Stimulated activated naive CD8-positive, alpha-beta T cell treated with anti-CD3 and anti-CD28 coated beads, Interleukin-15, amount 100 ng/mL, for 72 hours (primary cell): ENCODE data around the gene LRRC63.
"Not testable (repeated sequence)": the region's sequence is repeated elsewhere in the genome, so short reads cannot be mapped to it uniquely, and the experiment has no call there.

Experiments used
- ATAC-seq: fragments of 150-1000 bp; cut with Tn5 transposase; 2 replicates; pipeline ENCODE4 v1.10.0; 2021; ENCODE audit warnings: mild to moderate bottlenecking, moderate library complexity
- DNase-seq, 2 donors: peaks; one replicate each; pipeline ENCODE4 v3.0.0; 2021 to 2022
- H3K27ac Mint-ChIP-seq, 2 donors: one replicate each; pipeline ENCODE4 v1.8.0; 2022; ENCODE audit warnings: mild to moderate bottlenecking in 2 of 2, mixed read lengths in 2 of 2, moderate library complexity in 2 of 2
- H3K27me3 Mint-ChIP-seq: one replicate; pipeline ENCODE4 v1.8.0; 2022; ENCODE audit warnings: mixed read lengths
- H3K4me1 Mint-ChIP-seq: one replicate; pipeline ENCODE4 v1.8.0; 2022; ENCODE audit warnings: mild to moderate bottlenecking, mixed read lengths
- H3K4me3 Mint-ChIP-seq, 2 donors: one replicate each; pipeline ENCODE4 v1.8.0; 2022; ENCODE audit warnings: mild to moderate bottlenecking in 2 of 2, mixed read lengths in 2 of 2, moderate library complexity in 1 of 2
- H3K9me3 Mint-ChIP-seq, 2 donors: one replicate each; pipeline ENCODE4 v1.8.0; 2022; ENCODE audit warnings: mixed read lengths in 2 of 2

The LRRC63 gene

DNA sequence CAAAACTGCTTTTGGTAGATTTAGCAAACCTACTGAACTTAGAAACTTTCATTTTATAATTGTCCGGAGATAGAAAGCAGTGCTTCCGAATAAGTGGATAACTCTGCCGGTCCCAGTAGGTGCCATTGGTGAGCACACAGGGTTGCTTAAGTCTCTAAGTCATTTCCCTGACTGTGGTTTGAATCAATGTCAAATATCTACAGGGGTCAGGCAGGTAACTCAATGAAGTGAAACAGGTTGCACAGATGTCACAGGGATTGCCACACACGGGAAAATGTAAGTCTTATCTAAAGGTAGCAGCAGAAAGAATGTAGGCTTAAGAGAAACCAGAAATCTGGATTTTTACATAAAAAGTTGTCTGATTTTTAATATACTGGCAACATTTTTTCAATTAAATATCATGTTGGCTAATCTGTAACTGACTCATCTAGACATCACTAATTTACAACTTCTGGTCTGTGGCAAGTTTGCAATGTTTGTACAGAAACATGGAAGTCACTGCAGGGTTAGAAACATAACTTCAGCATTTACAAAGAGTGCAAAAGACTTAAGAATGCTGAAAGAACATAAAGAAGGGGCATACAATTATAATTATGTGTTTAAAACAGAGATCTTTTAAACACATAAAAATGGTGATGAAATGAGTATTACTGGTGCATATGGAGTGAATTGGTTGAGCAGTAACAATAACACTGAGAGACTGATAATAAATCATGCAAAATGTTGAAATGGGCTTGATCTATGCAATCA lies 14.3 kb upstream of the LRRC63 start:
- Mint-ChIP-seq H3K27ac (no peak overlapping the region), H3K27me3 (no peaks in the 10 kb centered on the region), H3K4me3 (no peak overlapping the region), H3K4me1 (peaks cover 28% of the 10 kb centered on the region), H3K9me3 (no peaks in the 10 kb centered on the region)
- ATAC-seq, result no peak
- no peak for DNase-seq

DNA sequence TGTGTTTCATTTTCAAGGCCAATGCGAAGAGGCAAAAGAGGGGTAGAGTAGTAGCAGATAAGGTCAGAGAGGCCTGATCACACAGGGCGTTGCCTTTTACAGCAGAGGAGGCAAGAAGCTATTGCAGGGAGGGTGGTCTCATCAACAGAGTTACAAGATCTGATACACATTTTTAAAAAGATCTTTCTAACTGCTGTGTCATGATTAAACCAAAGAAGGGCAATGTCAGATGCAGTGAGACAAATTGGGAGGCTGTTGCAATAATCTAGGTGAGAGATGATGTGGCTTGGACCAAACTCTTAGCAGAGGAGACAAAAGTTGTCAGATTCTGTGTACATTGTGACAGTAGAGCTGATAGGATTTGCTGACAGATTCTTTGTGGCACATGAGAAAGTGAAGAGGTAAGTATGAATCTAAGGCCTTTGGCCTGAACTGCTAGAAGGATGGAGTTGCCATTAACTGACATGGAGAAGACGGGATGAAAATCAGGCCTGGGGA lies 13.0 kb upstream of the LRRC63 start:
- ATAC-seq (no peak), DNase-seq (no peak)
- Mint-ChIP-seq H3K27me3 (no peaks in the 10 kb centered on the region), H3K27ac (no peak overlapping the region), H3K9me3 (no peaks in the 10 kb centered on the region), H3K4me1 (peaks cover 39% of the 10 kb centered on the region), H3K4me3 (no peak overlapping the region)

DNA sequence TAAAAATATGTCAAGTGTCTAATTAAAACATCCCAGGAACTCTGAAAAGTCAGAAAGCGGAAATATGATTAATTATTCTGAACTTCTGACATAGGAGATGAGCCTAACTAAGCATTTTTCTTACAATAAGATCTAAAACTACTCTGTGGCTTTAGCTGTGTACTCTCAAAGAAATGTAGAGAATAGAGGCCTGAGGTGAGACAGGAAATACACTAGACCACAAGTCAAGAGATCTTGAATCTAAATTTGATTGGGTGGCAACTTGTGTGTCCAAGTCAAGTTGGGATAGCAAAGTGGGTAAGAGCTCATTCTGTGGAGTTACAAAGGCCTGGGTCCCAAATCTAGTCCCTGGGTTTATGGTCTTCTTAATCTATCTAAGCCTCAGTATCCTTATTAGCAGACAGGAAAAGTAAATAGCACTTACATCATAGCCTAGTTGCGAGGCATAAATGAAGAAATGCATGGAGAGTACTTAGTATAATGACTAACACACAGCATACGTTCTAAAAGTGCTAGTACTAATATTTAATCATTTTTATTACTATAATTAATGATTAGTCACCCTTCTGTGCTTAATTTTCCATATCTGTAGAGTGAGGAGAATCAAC lies 9.4 kb upstream of the LRRC63 start:
- Mint-ChIP-seq H3K9me3 (no peaks in the 10 kb centered on the region), H3K4me3 (peak overlapping the region in 1 of 2 donors; percentile 5), H3K4me1 (peaks cover 54% of the 10 kb centered on the region), H3K27ac (no peak overlapping the region), H3K27me3 (no peaks in the 10 kb centered on the region)
- no peak for DNase-seq
- ATAC-seq, result peak; percentile 88

DNA sequence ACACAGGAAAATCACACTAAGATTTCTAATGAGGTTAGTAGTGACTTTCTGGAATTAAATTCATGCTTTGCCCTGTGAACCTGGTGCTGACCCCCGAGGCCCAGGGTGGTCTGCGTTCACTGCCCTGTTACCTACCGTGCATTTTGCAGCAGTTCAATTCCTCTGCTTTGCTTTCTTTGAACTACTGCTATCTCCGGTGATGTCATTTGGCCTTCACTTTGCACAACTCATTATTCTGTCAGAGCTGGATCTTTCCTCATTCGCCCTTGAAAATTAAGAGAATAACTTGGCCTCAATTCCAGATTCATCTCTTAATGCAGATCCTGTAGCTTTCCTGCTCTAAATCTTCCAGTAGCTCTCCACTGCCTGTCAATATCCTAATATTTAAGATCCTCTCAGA lies 8.8 kb upstream of the LRRC63 start:
- H3K9me3 Mint-ChIP-seq, result no peaks in the 10 kb centered on the region
- H3K4me3 Mint-ChIP-seq, result no peak overlapping the region
- H3K4me1 Mint-ChIP-seq, result peaks cover 54% of the 10 kb centered on the region
- no peaks in the 10 kb centered on the region for H3K27me3 Mint-ChIP-seq
- ATAC-seq, result no peak
- no peak overlapping the region for H3K27ac Mint-ChIP-seq
- no peak for DNase-seq

DNA sequence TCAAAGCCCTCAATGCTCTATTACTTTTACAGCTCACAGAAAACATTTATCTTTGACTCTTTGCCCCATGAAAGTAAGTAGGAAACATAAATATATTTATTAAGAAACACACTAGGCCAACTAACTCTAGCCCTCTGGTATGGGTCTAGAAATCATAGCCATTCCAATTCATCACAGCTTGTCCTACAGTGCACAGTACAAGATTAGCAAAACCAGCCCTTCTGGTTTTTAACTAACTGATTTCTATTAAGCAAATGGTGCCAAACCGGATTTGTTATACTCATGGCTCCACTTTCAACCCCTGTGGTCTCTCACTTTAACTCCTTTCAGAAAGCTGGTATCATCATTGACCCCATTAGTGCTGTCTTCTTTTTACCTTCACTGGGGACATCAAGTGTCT lies 5.6 kb upstream of the LRRC63 start:
- no peak overlapping the region for H3K4me3 Mint-ChIP-seq
- peaks cover 47% of the 10 kb centered on the region for H3K4me1 Mint-ChIP-seq
- peak overlapping the region in 1 of 2 donors; percentile 21 for H3K27ac Mint-ChIP-seq
- no peaks in the 10 kb centered on the region for H3K27me3 Mint-ChIP-seq
- DNase-seq (no peak), ATAC-seq (no peak)
- H3K9me3 Mint-ChIP-seq, result no peaks in the 10 kb centered on the region

DNA sequence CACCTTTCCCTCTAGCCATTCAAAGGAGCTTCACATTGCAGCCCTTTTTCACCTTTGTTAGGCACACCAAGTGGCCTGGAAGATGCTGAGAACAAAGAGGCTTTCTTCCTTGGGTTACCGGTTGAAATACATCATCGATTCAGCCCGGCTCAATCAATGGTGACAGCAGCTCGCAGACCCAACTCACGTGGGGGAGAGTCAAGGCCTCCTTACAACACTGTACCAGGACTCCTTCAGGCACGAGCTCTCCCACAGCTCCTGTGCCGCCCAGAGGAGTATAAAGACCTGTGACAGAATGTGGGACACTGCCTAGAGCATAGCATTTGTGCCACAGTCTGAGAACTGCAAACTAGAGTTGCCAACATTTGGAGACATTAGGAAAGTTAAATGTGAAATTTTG lies 3.9 kb upstream of the LRRC63 start:
- Mint-ChIP-seq H3K4me3 (no peak overlapping the region), H3K27ac (no peak overlapping the region), H3K27me3 (no peaks in the 10 kb centered on the region), H3K4me1 (peaks cover 35% of the 10 kb centered on the region), H3K9me3 (no peaks in the 10 kb centered on the region)
- ATAC-seq (no peak), DNase-seq (no peak)

DNA sequence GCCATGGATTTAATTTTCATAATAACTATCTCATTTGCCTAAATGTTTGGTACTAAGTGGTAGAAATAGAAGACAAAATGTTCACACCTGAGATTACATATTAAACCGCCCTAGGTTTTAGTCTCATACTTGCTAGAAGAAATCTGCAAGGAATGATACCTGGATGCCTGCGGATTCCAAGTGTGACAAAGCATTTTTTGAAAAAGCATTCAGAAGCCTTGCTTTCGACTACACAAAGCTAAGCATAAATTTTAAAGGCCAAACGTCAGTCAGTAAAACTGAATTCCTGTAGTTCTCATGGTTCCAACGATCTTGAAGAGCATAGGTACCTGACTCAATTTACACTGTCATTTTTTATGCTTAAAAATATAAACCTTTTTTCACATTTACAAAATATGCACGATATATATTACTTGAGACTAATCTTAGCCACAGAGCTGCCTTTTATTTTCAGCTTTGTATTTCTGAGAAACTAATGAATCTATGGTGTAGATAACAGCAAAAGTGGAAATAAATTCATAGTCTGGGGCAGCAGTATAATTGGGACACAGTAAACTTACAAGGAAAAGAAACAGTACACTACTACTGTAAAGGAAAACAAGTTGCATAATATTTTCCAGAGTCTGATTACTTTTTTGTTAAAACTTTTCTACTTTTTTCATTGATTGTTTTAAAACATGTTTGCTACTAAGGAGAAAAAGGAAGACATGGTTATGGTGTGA lies 1.2 kb upstream of the LRRC63 start:
- DNase-seq (no peak), ATAC-seq (no peak)
- Mint-ChIP-seq H3K4me1 (peaks cover 30% of the 10 kb centered on the region), H3K4me3 (peak overlapping the region; percentile 84 to 97), H3K27me3 (no peaks in the 10 kb centered on the region), H3K27ac (peak overlapping the region in 1 of 2 donors; percentile 94), H3K9me3 (no peaks in the 10 kb centered on the region)

DNA sequence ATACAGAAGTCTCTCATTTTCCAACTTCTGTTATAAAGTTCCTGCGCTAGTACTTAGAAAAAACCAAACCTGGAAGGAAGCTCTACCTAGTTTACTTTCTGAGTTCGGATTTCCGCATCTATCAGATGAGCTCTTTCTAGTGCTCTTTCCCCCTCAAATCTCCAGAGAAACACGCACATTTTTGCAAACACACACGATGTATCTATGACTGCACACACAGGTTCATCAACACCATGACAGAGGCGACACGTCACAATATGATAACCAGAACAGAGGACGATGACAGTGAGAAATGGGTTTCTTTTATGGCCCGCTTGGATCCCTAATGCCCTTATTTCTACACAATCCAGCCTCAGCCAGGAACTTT lies 629 bp upstream of the LRRC63 start:
- Mint-ChIP-seq H3K4me1 (peaks cover 24% of the 10 kb centered on the region), H3K27ac (peak overlapping the region; percentile 21 to 94), H3K4me3 (peak overlapping the region; percentile 84 to 97), H3K9me3 (no peaks in the 10 kb centered on the region), H3K27me3 (no peaks in the 10 kb centered on the region)
- peak; percentile 30 to 34 for DNase-seq
- peak; percentile 73 for ATAC-seq

DNA sequence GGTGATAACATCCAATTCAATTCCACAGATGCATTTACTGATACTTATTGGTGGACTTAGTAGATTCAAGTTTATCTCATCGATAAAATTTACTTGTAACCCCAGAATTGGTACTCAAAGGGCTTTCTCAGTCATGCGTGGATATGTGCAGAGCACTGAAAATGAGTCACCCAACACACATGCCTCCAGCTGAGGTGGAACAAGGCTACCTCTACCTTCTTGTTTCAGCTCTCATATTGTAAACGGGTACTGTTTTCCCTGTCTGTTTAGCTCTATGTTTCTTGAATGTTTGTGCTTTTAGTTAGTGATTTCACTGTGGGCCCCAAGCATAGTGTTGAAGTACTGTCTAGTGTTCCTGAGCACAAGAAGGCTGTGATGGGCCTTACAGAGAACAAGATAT lies 1.5 kb downstream of the LRRC63 start:
- H3K27me3 Mint-ChIP-seq, result no peaks in the 10 kb centered on the region
- no peak overlapping the region for H3K27ac Mint-ChIP-seq
- H3K4me1 Mint-ChIP-seq, result peaks cover 19% of the 10 kb centered on the region
- H3K9me3 Mint-ChIP-seq, result no peaks in the 10 kb centered on the region
- no peak for ATAC-seq
- H3K4me3 Mint-ChIP-seq, result no peak overlapping the region
- no peak for DNase-seq

DNA sequence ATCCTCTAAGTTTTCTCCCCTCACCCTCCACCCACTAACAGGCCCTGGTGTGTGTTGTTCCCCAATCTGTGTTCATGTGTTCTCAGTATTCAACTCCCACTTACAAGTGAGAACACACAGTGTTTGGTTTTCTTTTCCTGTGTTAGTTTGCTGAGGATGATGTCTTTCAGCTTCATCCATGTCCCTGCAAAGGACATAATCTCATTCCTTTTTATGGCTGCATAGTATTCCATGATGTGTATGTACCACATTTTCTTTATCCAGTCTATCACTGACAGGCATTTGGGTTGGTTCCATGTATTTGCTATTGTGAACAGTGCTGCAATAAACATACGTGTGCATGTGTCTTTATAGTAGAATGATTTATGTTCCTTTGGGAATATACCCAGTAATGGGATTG lies 3.0 kb downstream of the LRRC63 start:
- not testable (repeated sequence) for H3K9me3 Mint-ChIP-seq, H3K27ac Mint-ChIP-seq, ATAC-seq, DNase-seq, H3K27me3 Mint-ChIP-seq, H3K4me3 Mint-ChIP-seq
- H3K4me1 Mint-ChIP-seq, result peaks cover 17% of the 10 kb centered on the region

DNA sequence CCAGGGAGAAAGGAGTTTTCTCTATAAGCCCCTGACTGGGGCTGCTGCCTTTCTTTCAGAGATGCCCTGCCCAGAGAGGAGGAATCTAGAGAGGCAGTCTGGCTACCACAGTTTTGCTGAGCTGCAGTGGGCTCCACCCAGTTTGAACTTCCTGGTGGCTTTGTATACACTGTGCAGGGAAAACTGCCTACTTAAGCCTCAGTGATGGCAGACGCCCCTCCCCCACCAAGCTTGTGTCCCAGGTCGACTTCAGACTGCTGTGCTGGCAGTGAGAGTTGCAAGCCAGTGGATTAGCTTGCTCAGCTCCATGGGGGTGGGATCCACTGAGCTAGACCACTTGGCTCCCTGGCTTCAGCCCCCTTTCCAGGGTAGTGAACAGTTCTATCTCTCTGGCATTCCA lies 8.5 kb downstream of the LRRC63 start:
- not testable (repeated sequence) for H3K27ac Mint-ChIP-seq, DNase-seq, ATAC-seq, H3K27me3 Mint-ChIP-seq, H3K4me3 Mint-ChIP-seq
- H3K9me3 Mint-ChIP-seq, result peaks cover 11 to 18% of the 10 kb centered on the region in 2 donors
- peaks cover 13% of the 10 kb centered on the region for H3K4me1 Mint-ChIP-seq

DNA sequence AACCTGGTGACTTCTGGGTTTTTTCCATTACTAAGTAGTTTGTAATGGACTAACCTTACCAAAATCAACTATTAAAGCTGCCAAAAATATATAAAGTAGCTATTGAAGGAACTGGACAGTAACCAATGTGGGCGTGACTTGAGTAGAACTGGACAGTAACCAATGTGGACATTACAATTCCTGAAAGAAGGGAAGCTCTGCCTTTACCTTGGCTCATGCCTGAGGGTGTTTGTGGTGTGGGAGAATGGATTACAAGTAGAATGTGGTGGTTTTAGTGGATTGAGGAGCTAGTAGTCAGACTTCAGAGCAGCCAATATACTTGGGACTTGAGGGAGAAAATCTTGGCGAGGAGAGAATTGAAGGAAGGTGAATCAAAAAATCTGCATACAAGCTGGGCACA lies 17.5 kb downstream of the LRRC63 start:
- Mint-ChIP-seq H3K27ac (no peak overlapping the region), H3K27me3 (no peaks in the 10 kb centered on the region), H3K4me1 (no peaks in the 10 kb centered on the region), H3K9me3 (peaks cover 20 to 40% of the 10 kb centered on the region in 2 donors), H3K4me3 (no peak overlapping the region)
- DNase-seq (no peak), ATAC-seq (no peak)

DNA sequence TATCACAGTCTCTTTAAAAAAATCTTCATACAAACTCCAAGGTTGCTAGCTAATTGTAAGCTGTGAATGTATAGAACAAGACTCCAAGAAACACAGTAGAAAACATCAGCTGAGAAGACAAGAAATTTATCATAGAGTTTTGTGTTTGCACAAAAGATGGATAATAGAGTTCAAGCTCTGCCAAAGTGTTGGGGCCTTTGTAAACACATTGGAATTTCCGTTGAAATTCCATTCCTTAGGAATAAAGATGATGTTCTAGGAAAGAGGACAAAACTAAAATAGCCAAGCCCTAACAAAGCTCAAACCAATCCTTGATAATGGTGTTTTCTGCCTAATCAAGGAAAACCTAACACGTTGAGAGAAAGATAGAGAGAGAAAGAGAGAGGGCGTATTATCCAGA lies 20.6 kb downstream of the LRRC63 start:
- ATAC-seq, result no peak
- no peaks in the 10 kb centered on the region for H3K4me1 Mint-ChIP-seq
- H3K9me3 Mint-ChIP-seq, result peaks cover 33 to 46% of the 10 kb centered on the region in 2 donors
- H3K4me3 Mint-ChIP-seq, result no peak overlapping the region
- DNase-seq, result no peak
- no peaks in the 10 kb centered on the region for H3K27me3 Mint-ChIP-seq
- no peak overlapping the region for H3K27ac Mint-ChIP-seq

DNA sequence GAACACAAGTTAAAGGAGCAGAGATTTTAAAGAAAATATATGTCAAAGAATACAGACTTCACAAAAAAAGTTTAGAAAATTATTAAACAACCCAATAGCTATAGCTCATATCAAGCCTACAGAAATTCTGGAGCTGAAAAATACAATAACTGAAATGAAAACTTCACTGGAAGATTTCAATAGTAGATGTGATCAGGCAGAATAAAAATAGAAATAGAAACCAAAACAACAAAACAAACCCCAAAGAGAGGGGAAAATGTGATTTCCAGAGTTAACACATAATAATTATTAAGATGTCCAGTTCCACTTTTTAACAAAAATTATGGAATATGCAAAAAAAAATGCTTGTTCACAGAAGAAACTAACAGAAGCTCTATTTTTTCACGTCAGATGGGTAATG lies 23.6 kb downstream of the LRRC63 start:
- no peaks in the 10 kb centered on the region for H3K4me1 Mint-ChIP-seq

DNA sequence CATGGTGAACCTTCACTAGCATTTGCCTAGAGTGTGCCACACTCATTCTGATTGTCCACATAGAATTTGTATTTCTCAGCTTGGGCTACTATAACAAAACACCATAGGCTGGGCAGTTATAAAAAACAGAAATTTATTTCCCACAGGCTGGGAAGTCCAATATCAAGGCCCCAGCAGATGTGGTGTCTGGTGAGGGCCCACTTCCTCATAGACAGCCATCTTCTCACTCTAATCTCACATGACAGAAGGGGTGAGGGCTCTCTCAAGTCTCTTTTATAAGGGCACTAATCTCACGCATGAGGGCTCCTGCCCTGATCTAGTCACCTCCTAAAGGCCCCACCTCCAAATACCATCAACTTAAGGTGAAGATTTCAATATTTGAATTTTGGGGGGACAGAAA lies 53.6 kb downstream of the LRRC63 start:
- H3K4me1 Mint-ChIP-seq, result no peaks in the 10 kb centered on the region
- no peak overlapping the region for H3K27ac Mint-ChIP-seq
- H3K27me3 Mint-ChIP-seq, result peaks cover 10% of the 10 kb centered on the region
- H3K4me3 Mint-ChIP-seq, result no peak overlapping the region
- ATAC-seq, result no peak
- no peaks in the 10 kb centered on the region for H3K9me3 Mint-ChIP-seq
- DNase-seq, result no peak

More for the DNA sequence above, 23.6 kb downstream of the LRRC63 start:
- Mint-ChIP-seq H3K27ac (no peak overlapping the region), H3K4me3 (no peak overlapping the region), H3K9me3 (peaks cover 28 to 52% of the 10 kb centered on the region in 2 donors), H3K27me3 (no peaks in the 10 kb centered on the region)
- ATAC-seq (no peak), DNase-seq (no peak)

DNA sequence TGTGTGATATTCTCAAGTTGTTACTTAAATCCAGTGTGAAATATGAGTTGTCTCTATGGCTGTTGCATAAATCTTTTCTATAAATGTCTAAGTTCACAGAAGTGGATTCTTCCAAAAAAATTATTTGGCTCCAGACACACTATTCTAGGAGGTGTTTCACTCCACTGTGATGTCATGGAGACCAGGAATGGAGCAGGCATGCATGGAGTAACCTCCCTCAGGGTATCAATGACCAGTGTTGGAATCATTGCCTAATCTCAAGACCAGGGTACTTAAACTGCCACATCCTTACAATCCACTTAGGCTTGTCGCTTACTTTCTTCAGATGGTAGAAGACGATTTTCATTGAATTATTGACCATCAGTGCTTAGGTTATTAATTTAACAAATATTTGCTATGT lies 55.4 kb downstream of the LRRC63 start:
- Mint-ChIP-seq H3K9me3 (no peaks in the 10 kb centered on the region), H3K27me3 (peaks cover 10% of the 10 kb centered on the region), H3K4me3 (no peak overlapping the region), H3K27ac (no peak overlapping the region), H3K4me1 (no peaks in the 10 kb centered on the region)
- ATAC-seq (no peak), DNase-seq (no peak)
